GM18868 (cell line): Measurements from ENCODE around the gene PRIM1.
"Not testable (repeated sequence)": the region's sequence is repeated elsewhere in the genome, so short reads cannot be mapped to it uniquely, and the experiment has no call there.

Experiments used
- ATAC-seq: cut with Tn5 transposase; IDR thresholded peaks from one replicate; pipeline ENCODE4 v1.9.1; 2021; ENCODE audit warnings: mild to moderate bottlenecking, moderate library complexity; ENCODE audit not compliant: unreplicated experiment

PRIM1 gene

GRCh38 chr12:56751712-56752598, at the start of gene PRIM1:
Gene PRIM1, minus strand, starts transcription at chr12:56752323. Its CDS starts 25 bp downstream, at chr12:56752298.
- ATAC-seq = peak; percentile 73

DNA sequence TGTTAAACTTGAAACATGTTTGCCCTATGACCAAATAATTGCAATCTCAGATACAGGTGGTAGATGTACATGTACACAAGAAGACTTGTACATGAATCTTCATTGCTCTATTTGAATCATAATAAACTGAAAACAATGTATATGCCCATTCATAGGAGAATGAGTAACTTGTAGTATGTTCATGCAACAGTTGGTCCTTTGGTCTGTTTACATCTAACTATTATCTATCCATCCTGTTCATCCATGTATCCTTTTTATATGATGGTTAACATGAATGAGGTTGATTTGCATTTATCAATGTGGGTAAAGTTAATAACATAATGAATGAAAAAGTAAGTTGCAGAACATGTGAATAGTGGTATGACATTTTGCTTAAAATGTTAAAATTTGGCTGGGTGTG, 48.1 kb upstream of the PRIM1 start:
- ATAC-seq = no peak

DNA sequence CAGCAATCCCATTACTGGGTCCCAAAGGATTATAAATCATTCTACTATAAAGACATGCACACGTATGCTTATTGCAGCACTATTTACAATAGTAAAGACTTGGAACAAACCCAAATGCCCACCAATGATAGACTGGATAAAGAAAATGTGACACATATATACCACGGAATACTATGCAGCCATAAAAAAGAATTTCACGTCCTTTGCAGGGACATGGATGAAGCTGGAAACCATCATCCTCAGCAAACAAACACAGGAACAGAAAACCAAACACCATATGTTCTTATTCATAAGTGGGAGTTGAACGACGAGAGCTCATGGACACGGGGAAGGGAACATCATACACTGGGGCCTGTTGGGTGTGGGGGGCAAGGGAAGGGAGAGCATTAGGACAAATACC, 47.2 kb upstream of the PRIM1 start:
- not testable (repeated sequence) for ATAC-seq

GRCh38 chr12:56795791-56796190, 43.7 kb upstream of the PRIM1 start:
- ATAC-seq = not testable (repeated sequence)

- not testable (repeated sequence) for ATAC-seq
Observed at GRCh38 chr12:56795046-56795562, 43.0 kb upstream of the PRIM1 start.

GRCh38 chr12:56793124-56793523, 41.0 kb upstream of the PRIM1 start:
- not testable (repeated sequence) for ATAC-seq

- no peak for ATAC-seq
Observed at GRCh38 chr12:56792678-56793077, 40.6 kb upstream of the PRIM1 start.

DNA sequence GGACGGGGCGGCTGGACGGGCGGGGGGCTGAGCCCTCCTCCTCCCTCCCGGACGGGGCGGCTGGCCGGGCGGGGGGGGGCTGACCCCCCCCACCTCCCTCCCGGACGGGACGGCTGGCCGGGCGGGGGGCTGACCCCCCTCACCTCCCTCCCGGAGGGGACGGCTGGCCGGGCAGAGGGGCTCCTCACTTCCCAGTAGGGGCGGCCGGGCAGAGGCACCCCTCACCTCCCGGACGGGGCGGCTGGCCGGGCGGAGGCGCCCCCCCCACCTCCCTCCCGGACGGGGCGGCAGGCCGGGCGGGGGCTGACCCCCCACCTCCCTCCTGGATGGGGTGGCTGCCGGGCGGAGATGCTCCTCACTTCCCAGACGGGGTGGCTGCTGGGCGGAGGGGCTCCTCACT, 37.3 kb upstream of the PRIM1 start:
- ATAC-seq = not testable (repeated sequence)

- no peak for ATAC-seq
Observed at GRCh38 chr12:56787498-56787897, 35.4 kb upstream of the PRIM1 start.

GRCh38 chr12:56785874-56786273, 33.8 kb upstream of the PRIM1 start:
- ATAC-seq = no peak

- ATAC-seq = no peak
Observed at GRCh38 chr12:56785141-56785865, 33.2 kb upstream of the PRIM1 start.

GRCh38 chr12:56781726-56782125, 29.6 kb upstream of the PRIM1 start:
- no peak for ATAC-seq

DNA sequence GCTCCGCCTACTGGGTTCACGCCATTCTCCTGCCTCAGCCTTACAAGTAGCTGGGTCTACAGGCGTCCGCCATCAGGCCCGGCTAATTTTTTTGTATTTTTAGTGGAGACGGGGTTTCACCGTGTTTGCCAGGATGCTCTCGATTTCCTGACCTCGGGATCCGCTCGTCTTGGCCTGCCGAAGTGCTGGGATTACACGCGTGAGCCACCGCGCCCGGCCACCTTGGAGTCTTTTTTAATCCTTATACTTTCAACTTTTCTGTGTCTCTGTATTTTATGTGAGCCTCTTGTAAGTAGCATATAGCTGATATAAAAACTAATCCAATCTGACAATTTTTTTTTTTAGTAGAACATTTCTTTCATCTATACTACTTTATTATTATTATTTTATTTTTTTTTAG, 26.6 kb upstream of the PRIM1 start:
- no peak for ATAC-seq

DNA sequence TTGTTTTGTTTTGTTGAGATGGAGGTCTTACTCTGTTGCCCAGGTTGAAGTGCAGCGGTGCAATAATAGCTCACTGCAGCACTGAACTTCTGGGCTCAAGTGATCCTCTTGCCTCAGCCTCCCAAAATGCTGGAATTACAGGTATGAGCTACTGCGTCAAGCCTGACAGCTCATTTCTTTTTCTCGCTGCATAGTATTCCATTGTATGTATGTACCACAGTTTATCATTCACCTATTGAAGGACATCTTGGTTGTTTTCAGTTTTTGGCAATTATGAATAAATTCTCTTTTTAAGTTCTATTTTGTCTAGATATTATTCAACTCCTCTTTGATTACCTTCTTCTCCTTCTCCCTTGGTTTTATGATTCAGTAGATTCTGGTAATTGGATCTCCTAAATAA, 24.5 kb upstream of the PRIM1 start:
- ATAC-seq = no peak

DNA sequence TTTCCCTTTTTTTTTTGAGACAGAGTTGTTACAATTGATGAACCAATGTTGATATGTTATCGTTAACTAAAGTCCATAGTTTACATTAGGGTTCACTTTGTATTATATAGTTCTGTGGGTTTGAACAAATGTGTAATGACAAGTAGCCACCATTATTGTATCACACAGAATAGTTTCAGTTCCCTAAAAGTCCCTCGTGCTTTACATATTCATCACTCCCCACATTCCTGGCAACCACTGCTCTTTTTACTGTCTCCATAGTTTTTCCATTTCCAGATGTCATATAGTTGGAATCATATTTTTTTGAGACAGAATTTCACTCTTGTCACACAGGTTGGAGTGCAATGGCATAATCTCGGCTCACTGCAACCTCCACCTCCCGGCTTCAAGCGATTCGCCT, 23.5 kb upstream of the PRIM1 start:
- no peak for ATAC-seq

- ATAC-seq = no peak
Observed at GRCh38 chr12:56773113-56773512, 21.0 kb upstream of the PRIM1 start.

GRCh38 chr12:56772625-56773024, 20.5 kb upstream of the PRIM1 start:
- ATAC-seq = no peak

GRCh38 chr12:56769868-56770267, 17.7 kb upstream of the PRIM1 start:
- ATAC-seq = no peak

- no peak for ATAC-seq
Observed at GRCh38 chr12:56768424-56768823, 16.3 kb upstream of the PRIM1 start.

GRCh38 chr12:56766535-56766934, 14.4 kb upstream of the PRIM1 start:
- ATAC-seq = peak; percentile 99

- ATAC-seq = no peak
Observed at GRCh38 chr12:56763753-56764657, 11.9 kb upstream of the PRIM1 start.
